ENCODE results near the gene STOX2.

The STOX2 gene

DNA sequence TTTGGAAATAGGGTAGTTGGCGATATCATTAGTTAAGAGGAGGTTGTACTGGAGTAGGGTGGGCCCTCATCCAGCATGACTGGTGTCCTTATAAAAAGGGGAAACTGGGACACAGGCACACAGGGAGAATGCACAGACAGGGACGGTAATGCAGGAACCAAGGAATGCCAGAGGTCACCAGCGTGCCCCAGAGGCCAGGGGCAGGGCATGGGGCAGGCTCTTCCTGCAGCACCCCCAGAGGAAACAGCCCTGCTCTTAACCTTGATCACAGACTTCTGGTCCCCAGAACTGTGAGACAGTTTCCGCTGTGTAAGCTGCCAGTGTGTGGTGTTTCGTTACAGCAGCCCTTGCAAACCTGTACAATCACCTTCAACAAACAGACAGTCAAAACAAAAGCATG lies 15.9 kb upstream of the STOX2 start:
- DNase-seq: no peak

DNA sequence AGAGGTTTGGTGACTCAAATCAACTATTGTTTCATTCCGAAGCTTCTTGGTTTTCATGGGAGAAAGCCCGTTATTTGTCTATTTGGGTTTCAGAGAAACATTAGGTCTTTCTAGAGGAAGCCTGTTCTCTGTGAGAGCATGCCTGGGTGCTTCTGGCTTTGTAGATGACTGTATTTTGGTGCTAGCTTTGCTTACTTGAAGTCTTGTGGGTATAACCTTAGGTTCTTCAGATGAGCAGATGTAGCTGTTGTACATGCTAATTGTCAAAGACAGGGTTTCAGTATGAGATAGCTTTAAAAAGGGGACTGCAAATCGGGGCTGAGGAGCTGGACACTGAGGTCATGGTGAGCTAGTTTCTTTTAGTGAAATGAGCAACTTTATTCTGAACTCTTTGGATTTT lies 7.9 kb upstream of the STOX2 start:
- no peak for DNase-seq

DNA sequence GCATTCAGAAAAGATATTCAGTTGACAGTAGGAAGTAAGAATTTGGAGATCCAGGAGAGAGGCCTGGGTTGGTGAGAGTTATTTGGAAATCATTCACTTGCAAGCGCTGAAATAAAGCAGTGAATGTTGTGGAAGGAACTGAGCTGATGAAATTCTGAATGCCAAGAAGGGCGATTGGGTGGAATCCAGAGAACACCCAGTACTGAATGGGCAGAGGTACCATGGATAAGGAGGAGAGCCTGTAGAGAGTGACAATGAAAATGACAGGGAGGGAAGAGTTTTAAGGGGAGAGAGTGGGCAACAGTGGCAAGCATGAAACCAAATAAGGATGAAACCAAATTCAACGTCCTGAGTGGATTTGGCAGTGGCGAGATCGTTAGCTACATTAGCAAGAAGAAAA lies 6.7 kb upstream of the STOX2 start:
- no peak for DNase-seq

DNA sequence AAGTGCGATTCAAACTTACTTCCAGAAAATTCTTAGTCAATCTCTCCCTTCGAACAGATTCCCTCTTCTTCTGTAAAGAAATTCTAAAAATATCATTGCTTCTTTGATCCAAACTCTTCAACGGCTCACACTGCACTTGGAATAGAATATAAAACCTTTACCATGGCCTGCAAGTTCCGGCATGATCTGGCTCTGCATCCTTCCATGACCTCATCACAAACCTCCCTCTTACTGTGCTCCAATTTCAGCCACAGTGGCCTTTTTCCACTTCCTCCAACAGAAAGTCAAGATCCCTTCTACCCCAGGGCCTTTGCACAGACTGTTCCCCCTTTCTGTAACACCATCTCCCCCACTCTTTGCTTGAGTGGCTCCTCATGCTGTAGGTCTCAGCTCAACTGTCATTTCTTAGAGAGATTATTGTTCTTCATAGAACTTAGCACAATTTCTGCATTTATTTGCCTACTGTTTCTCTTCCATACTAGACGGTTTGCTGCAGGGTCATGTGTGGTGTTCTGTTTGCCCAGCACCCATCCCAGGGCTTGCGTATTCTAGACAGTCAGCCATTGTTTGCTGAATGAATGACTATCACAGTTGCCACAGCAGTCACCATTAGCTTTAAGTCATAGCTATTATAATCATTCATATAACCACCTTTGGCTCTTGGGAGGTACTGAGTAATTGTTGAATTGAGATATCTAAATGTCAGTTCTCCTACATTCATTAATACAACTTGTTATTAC lies 1.9 kb upstream of the STOX2 start:
- DNase-seq: no peak

DNA sequence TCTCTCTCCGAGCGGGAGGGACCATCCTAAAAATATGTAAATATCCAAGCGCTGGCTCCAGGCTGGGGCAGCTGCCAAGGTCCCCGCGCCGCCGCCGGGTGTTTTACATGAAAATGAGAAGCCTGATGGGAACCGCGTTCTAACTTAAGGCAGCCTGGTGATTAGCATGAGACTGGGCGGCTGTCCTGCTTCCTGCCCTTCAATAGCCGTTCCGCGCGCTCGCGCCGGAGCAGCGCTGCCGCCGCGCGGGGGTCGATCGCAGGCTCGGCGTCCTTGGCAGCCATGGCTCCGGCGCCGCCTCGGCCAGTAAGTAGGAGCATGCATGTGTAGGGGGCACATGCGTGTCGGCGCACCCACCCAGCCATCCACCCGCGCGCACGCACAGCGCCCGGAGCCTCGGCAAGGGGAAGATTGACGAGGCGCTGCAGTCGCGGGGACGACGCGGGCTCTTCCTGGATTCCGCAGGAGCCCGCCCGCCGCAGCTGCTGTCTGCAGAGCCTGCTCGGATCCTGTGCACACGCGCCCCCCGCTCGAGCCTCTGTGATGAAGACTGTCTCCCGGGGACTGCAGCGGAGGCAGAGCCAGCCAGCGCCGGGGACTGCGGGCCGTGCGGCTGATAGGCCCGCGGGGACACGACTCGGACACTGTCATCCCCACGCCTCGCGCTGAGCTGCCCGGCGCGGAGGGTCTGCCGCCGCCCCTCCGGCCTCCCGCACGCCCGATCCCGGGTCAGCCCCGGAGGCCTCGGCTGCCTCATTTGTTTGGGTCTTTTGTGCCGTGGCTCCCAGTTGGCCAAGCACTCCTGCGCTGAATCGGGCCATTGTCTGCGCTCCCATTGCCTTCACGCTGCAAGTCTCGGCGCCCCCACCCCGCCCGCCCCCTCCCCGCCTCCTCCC lies 734 bp downstream of the STOX2 start:
- no peak for DNase-seq

DNA sequence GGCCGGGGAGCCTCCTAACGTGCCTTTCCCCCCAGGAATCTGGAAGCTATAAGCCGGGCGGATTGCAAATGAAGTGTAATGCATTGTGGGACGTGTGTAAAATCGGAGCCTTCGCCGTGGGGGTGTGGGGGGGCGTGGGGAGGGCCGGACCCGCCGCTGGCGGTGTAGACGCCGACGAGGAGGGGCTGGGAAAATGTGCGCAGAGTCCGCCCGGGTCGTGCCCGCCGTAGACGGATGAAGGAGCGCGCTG lies 1.3 kb downstream of the STOX2 start:
- DNase-seq: no peak

DNA sequence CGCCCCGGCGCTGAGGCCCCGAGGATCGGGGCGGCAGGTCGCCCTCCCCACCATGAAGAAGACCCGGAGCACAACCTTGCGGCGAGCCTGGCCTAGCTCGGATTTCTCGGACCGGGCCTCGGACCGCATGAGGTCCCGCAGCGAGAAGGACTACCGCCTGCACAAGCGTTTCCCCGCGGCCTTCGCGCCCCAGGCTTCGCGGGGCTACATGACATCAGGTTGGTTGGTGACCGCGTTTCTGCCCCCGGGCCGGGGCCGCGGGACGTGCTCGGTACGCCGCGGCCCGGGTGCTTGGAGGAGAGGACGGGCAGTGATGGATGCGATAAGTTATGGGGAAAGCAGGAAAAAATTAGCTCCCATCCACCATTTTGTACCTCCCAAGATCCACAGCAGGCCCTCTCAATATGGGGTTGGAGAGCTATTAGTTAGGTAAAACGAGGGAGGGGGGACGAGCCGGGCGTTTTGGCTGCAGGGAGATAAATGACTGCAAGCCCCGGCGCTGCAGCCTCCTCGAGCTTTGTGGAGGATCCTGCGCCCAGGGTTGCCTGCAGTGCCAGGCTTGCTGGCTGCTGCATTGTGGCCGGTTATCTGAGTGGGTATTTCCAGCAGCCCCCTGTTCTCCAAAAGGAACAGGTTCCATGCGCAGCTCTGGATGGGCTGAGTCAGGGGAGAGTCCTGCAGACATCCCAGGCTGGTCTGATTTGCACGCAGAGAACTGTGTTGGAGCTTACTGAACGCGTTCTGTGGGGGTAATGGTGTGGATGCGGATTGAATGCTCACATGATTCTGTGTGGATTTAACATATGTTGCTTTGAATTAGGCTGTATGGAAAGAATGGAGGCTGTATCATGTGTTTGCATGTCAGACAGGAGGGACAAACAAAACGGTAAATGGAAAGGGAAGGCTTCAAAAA lies 1.9 kb downstream of the STOX2 start:
- no peak for DNase-seq

DNA sequence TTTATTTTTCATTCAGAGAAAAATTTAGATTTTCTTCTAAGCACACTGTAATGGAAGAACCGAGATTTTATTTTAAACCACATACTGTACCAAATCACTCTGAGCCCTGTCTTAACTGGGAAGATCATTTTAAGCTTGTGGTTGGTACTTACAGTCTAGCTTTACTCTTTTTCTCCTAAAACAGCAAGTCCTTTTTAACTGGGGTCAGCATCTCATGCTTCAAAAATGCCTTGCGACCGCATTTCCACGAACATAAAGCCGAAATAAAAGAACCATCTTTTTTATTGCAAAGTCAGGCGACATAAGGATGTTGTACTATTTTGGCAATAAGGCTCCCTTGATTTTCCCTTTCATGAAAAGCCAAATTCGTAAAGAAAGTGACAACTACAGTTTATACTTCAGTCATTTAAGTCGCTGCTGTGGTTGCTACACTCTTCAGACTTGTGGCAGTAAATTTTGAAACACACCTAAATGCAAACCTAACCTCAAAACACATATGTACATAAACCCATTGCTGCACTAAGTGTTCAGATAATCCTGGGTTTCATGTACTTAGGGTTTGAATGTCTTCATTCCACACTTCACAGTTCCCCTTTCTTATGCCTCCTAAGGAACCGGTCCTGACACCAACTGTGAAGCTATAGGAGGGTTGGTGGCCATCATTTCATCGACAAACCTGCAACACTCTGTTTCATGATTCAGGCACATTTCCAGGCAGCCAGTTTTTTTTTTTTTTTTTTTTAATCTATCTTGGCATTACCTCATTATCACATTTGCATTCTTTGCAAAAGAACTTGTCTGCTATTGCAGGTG lies 3.0 kb downstream of the STOX2 start:
- DNase-seq: no peak

DNA sequence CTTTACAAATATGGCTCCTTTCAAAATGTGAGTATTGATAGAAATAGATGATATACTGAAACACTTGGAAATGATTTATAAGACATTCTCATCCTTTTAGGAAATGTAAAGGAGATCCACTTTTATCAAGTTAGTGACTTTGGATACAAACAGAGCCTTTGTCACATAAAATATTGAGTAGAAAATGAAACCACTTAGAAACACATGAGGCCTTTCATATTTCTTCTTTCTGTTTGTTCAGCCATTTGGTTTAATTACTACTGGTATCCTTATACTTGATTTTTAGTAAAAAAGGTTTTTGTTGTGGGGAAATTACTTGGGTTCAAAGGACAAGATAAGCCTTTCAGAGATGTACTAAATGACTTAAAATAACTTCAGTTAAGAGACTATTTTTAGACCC lies 4.1 kb downstream of the STOX2 start:
- DNase-seq: no peak

DNA sequence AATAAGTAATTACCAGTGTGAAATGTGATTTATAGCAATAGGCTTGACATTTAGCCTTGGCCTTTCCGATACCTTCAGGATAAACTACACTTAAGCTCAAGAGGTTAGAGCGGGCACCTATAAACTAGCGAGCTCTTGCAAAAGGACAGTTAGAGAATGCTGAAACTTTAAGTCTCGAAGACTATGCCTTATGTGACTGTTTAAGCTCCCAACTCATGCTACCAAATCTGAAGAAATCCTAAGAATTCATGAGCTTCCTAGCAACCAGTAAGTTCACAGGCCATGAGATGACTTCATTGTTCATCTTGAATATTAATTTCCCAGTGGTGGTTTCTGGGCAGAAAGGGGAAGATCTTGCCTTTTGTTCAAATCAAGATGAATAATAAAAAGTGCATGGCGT lies 4.7 kb downstream of the STOX2 start:
- DNase-seq: no peak

DNA sequence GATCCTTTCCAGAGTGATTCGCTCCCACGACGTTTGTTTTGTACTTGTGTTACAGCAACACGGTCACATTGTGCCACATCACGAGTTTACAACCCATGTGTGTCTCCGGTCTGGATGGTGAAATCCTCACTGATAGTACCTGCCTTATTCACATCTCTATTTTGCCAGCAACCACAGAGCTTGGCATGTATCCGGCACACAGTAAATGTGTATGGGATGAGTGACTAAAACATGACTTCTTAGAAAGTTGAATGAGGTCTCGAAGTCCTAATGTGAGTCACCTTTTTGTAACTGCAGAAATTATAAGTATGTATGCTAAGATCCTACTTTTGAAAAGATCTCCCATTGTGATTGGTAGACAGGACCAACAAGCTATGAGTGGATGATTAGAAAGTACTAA lies 7.5 kb downstream of the STOX2 start:
- no peak for DNase-seq

DNA sequence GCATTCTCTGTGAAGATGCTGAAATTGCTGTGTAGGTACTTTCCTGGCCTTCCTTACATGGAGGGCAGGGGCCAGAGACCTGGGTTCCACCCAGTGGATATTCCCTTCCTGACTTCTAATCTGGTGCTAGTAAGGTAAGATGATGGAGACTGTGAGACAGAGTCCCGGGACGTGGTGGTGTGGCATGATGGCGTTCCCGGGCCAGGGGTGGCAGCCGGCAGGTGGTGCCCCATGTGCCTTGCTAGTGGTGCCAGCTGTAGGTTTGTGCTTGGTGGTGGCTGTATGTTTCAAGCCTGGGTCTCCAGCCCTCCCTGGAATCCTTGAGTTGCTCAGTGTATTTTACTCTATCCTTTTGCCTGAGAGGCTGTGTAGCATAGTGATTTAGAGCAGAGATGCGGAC lies 10.9 kb downstream of the STOX2 start:
- DNase-seq: no peak

DNA sequence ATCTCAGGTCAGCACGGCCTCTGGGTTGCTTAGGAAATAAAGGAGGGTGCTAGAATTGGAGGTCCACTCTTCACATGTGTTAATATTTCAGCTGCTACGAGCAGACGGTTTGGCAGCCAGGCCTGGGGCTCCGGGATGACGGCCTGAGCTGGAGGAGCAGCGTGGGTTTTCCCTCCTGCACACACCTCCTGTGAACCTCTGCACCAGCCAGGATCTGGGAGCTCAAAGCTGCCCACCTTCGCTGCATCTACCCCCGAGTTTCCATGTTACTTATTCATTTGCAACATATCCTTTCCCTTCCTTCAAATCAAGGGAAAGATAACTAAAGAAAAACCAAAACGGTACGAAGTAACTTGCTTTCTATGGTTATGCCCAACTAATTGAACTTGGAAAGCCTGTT lies 13.6 kb downstream of the STOX2 start:
- DNase-seq: no peak

DNA sequence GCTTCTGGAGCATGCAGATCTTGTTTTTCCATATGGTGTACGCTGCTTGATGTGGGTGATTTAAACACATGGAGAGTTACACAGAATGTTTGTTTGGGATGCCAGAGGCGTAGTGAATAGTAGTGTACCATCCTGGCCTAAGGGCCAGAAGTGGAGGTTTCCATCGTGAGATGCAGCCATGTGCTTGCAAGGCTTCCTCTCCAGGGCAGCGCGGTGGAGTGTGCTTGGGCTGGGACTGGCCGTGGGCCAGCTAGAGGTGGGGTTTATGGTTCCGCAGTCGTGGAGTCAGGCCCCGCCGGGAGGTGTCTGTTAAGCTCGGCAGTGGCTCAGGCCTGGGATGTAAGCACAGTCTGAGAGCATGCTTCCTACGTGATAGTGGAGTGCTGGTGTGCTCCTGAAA lies 14.0 kb downstream of the STOX2 start:
- DNase-seq: no peak

DNA sequence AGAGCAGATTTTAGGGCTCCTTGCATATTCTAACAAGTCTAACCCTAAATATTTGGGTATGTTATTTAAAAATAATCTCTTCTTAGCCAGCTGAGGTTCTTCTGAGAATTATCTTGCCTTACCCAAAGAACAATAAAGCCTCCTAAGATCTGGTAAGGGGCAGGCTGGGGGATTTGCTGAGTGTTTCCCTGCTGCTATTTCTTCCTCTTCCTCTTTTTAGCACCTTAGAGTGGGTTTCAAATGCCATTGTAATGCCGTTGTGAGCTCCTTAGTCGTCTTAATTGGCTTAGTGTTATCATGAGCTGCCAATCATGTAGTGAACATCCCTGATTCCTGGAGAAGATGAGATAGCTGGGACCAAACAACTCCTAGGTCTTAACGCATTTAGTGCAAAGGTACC lies 15.4 kb downstream of the STOX2 start:
- DNase-seq: no peak

DNA sequence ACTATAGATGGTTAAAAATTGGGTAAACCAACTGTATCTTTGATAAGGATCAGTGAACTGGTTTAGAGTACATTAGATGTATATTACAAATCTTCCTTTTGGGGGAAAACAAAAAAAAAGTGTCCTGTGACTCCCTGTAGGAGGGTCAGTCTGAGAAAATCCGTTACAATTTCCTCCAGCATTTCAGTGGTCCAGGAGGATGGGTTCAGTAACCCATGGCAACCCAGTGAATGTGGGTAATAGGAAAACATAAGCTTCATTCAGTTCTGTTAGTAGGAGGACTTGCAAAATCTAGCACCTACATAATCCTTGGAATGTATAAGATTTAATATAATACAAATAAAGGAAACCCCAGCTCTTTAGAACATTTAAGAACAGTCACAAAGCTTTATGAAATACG lies 16.2 kb downstream of the STOX2 start:
- DNase-seq: no peak

DNA sequence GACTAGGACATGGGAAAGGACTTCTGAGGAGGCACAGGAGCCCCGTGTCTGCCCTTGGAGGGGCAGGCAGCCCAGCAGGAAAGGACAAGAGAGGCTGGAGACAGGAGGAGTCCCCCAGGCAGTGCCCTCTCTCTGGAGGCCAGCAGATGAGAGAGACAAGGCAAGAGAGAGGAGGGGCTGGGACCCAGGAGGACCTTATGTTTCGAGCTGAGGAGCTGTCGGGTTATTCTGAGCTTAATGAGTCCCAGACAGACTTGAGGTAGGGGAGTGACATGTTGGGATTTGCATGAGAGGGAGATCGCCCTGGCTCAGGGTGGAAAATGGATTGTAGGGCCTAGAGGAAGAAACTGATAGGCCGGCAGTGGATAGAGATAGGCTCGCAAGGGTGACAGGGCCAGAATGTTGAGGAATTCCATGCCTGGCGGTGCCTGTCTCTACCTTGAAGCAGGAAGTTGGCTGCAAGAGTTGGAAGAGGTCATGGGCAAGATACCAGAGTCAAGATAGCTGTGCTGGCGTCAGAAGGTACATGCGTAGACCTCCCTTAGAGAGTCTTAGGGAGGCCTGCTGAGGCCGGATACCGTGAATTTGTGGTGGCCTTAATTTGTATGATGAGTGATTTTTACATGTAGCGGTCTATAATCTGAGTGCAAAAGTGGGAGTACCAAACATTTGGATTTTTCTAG lies 19.4 kb downstream of the STOX2 start:
- no peak for DNase-seq

DNA sequence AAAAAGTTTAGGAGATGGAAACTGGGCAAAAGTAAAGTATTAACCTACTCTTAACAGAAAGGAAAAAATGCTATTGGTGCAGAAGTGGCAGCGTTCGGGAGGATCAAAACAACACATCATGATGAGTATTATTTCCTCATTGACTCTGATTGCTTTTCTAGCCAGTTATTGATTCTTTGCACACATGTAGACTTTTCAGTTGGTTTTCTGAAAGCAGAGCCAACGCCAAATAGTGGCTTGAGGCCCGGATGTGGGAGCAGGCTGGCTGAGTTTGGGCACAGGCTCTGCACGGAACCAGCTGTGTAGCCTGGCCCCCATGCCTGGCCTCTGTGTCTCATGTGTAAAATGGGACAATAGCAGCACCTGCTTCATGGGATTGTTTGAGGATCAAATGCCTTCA lies 21.8 kb downstream of the STOX2 start:
- no peak for DNase-seq

DNA sequence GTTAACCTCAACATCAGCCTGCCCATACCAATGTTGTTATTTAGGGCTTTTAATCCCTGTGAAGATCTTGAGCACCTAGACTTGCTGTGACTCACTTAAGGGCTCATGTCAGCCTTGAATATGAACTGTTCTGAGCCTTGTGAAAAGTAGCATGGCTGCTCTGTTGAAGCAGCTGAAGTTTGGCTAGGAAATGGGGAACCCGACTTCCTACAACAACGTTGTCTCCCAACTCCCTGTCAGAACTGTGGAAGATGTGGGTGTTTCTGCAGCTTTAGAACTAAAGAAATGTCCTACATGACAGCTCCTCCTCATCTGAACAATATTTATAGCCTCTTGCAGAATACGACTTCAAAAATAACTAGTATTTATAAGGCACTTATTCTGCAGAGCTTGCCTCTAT lies 27.5 kb downstream of the STOX2 start:
- no peak for DNase-seq

DNA sequence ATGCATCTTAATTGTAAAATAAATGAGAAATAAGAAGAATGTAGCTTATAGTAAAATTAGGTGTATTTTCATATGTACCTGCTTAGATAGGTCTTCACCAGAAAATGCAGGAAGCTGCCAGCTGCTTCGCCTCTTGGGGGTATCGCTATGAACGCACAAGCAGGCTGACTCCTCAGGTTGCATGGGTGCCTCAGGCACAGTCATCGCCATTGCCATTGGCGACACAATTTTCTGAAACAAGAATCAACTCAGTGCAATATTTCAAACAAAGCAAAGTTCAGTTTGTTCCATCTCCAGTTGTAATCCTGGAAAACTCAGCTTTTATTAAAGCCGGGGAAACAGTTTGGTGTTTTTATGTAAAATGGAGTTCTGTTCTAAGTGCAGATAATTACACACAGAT lies 29.7 kb downstream of the STOX2 start:
- no peak for DNase-seq

DNA sequence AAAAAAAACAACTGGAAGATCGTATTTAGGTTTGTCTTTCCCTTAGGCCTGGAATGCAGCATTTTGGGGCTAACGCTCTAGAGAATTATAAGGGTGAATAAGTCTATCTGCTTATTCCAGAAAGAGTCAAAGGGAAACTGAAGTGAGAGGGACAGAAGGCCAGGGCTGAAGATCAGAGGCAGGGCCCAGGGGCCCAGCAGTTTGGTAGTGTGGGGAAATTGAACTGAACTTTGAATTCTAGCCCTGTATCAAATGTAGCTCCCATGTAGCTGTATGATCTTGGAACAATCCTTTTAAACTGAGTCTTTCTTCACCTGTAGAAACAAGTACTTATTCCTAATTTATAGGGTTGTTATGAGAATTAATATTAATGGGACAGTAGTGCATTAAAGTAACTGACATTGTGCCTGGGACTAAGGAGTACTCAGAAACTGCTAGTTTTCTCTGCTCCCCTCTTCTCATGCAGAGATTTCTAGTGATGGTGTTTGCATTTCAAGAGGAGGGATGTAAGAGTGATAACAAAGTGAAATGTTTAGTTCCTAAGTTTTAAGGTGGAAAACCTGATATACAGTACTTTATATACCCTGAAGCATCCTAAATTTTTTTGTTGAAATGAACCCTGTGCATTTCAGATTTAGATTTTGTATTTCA lies 30.4 kb downstream of the STOX2 start:
- no peak for DNase-seq

DNA sequence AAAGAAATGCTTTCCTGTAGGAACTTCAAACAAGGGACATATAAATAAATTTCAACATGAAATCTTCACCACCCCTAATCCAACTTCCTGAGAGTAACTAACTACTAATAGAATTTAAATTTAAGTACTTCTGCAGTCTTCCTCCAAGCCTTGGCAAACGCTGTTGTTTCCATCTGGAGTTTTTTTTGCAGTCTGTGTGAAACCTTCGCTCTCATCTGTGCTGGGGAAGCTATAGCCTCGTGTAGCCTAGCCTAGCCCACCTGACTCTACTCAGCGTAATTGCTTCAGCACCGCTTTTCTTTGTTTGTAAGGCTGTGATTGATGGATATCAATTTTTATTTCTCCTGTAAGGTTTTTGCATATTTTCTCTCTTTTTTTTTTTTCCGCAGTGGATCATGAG lies 30.9 kb downstream of the STOX2 start:
- no peak for DNase-seq

Measured in T-helper 9 cell (primary cell).